H7 (cell line): ENCODE results near the gene MYO1D. TPM values are rescaled to one million over a fixed set of nuclear protein-coding genes. Genes with fewer than 3 reads are reported as not detected.
A peak's percentile ranks its signal among the peaks of the same experiment; 100 is the strongest.

Source experiments
- DNase-seq: peaks from one replicate; pipeline ENCODE4 v3.0.0; 2012
- H3K27me3 ChIP-seq: 2 replicates; pipeline ENCODE4 v1.6.0; 2011; ENCODE audit warnings: mild to moderate bottlenecking, low read length; ENCODE audit not compliant: control insufficient read depth, insufficient read depth
- H3K36me3 ChIP-seq: replicated peaks from 2 replicates; pipeline ENCODE4 v1.5.1; 2011; ENCODE audit warnings: low read length; ENCODE audit not compliant: control insufficient read depth, insufficient read depth
- H3K4me3 ChIP-seq: 2 replicates; pipeline ENCODE4 v1.5.1; 2011; ENCODE audit warnings: low read depth, mild to moderate bottlenecking, control low read depth, low read length, moderate library complexity; ENCODE audit not compliant: insufficient read depth
- total RNA-seq: library from RNA; depleted of rRNA; stranded (reverse); fragments of >200 nt; shearing (Covaris generic); gene quantifications from 2 replicates; pipeline ENCODE4 v1.2.3, GENCODE V29; 2014

MYO1D gene
- total RNA-seq, 1 experiment from 2014 or later = 15.6 TPM

DNA sequence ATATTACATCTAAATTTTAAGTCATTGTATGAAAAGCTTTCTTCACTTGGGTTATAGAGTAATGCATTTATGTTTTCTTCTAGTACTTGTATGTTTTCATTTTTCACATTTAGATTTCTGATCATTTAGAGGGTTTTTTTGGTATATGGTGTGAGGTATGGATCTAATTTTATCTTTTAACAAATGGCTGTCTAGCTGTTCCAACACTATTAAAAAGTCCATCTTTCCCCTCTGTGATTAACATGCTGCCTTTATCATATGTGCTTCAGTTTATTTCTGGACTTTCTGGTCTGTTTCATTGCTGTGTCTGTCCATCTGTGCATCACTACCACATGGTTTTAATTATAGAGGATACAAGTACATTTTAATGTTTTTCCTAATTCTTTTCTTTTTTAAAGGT, 163.8 kb downstream of the MYO1D start:
- no peak for DNase-seq
- Histone ChIP-seq H3K27me3 (no peaks in the 10 kb centered on the region), H3K4me3 (no peak overlapping the region), H3K36me3 (no peaks in the 10 kb centered on the region; the same call in 1 of the 2 replicates)

DNA sequence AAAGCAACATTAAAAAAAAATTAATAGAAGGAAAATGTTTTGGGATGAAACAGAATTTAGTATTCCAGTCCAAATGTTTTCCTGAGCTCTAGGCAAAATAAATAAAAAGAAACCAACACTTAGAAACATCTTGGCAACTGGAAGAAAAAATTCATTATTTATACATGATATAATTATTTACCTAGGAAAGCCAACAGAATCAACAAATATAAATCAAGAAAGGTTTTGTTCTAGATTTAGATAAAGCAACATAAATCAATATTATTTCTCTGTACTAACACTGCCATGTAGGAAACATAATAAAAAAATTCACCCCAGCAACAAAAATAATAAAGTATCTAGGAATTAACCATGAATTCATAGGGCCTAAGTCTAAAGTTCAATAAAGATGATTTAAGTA, 167.4 kb downstream of the MYO1D start:
- no peak for DNase-seq
- Histone ChIP-seq H3K4me3 (no peak overlapping the region), H3K27me3 (no peaks in the 10 kb centered on the region)

DNA sequence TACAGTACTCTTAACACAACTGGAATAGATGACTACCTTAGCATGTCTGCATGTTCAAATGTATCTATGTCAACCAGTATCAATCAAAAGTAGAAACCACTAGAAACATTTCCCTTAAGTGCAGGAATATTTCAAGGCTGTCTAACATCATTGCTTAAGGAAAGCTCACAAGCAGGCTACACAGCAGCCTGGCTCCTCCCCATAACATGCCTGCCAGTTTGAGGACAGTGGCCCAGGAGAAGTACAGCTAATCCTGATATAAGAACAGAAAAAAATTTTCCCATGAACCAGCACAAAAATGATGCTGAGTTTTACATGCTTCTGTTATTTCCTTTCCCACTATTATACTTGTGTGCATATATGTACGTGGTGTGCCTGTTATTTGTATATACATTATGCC, 175.1 kb downstream of the MYO1D start:
- no peak overlapping the region for H3K4me3 ChIP-seq
- no peaks in the 10 kb centered on the region for H3K27me3 ChIP-seq
- H3K36me3 ChIP-seq = no peaks in the 10 kb centered on the region
- DNase-seq = no peak

More for the DNA sequence above, 167.4 kb downstream of the MYO1D start:
- H3K36me3 ChIP-seq = no peaks in the 10 kb centered on the region; the same call in 1 of the 2 replicates

DNA sequence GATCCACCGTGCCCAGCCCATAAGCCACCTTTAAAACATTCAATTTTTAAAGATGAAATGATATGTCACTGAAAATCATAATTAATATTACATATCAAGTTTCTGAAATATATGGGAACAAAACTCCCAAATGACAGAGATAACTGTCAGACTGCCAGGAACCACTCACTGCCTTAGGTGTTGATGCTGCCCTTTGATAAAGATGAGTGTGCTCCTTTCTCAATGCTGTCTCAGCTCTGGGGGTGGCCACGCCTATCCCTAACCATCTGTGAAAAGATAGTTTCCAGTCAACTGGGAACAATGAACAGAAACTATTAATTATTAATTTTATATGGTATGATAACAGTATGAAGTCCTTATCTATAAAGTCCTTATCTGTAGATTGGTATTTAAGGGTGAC, 177.7 kb downstream of the MYO1D start:
- H3K36me3 ChIP-seq = no peaks in the 10 kb centered on the region
- H3K27me3 ChIP-seq = no peaks in the 10 kb centered on the region
- DNase-seq = no peak
- H3K4me3 ChIP-seq = no peak overlapping the region

DNA sequence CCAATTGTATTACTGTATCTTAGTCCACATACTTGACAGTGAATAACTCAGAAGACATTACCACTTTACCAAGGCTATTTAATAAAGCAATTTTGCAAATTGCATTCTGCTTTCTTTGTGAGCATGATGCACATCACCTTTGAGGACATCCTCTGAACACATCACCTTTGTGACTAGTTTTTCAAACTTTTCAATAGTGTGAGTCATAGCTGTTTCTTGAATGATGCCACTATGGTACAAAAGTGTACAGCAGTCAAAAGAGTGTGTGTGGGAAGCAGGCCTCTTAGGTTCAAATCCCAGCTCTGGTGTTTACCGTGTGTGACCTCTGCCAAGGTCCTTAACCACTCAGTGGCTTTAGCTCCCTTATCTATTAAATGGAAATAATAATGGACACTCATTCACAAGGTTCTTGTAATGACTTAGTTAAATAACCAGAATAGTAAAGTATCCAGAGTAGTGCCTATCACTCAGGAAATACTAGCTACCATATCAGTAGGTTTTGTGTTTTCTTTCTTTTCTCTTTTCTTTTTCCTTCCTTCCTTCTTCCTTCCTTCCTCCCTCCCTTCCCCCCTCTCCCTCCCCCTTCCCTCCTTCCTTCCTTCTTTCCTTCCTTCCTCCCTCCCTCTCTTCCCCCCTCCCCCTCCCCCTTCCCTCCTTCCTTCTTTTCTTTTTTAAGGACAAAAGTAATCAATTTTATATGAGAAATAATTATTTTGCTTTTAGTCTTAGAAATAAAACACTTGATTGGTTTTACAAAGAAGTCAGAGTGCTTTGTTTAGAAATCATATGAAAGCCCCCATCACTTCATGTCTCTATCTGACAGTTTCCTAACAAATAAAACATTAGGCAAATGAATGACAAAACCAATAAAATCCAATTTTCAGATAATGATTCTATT, 178.9 kb downstream of the MYO1D start:
- Histone ChIP-seq H3K4me3 (no peak overlapping the region), H3K27me3 (no peaks in the 10 kb centered on the region), H3K36me3 (no peaks in the 10 kb centered on the region)
- DNase-seq = no peak

DNA sequence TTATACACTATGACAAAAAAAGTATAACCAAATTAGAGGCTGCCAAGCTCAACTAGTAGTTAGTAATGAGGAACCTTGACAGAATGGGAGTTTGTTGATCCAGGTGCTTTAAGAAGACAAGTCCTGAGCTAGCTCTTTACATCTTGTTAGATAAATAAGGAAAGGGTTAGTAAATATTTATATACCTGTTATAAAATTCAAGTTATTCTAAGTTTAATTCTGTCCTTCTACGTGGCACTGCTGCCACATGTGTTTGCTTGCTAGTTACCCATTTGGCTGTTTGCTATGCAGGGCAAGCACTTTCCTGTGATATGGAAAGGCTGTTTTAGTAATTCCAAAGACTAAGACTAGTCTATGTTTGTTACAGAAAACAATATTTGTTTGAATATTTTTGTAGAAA, 180.5 kb downstream of the MYO1D start:
- H3K4me3 ChIP-seq = no peak overlapping the region
- DNase-seq = no peak
- H3K36me3 ChIP-seq = no peaks in the 10 kb centered on the region
- H3K27me3 ChIP-seq = no peaks in the 10 kb centered on the region

DNA sequence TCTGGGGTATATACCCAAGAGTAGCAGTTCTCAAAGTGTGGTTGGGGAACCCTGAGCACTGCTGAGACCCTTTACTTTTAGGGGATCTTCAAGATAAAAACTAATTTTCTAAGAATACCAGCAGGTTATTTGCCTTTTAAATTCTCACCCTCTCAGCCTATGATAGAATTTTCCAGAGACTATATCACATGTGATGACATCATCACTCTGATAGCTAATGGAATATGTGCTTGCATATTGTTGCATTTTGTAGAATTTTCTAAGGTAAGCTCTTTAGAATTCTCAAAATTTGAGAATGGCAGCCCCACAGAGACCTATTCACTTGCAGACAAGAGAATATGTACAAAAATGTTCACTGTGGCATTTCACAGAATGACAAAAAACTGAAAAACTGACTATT, 181.1 kb downstream of the MYO1D start:
- Histone ChIP-seq H3K36me3 (no peaks in the 10 kb centered on the region), H3K27me3 (no peaks in the 10 kb centered on the region), H3K4me3 (no peak overlapping the region)
- no peak for DNase-seq

DNA sequence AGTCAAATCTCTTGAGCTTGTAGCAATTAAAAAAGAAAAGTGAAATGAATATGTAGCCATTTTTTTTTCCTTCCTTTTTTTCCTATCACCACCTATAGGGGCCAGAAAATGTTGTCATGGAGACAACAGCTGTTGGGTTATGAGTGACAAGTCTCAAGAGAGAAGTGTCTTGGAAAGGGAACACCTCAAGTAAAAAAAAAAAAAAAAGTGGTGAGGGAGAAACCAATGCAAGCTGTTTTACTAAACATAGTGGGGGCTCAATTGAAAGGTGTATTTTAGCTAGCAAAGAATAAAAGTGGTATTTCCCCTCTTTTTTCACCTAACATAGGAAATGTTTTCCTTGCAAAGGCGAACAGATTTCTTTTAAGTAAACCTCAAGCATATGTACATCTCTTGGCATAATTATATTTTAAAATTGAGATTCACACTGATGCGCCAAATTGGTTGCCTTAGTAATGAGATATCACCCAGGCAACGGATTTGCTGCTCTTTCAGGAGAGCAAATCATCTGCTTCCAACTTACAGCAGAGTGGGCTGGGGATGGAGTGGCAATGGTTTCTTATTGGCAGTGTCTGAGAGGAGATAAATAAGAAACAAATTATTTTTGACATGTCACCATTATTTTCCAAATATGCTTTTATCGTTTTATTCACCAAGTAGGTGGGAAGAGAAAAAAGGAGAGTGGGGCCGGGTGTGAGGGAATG, 183.6 kb downstream of the MYO1D start:
- no peak overlapping the region for H3K4me3 ChIP-seq
- H3K36me3 ChIP-seq = no peaks in the 10 kb centered on the region
- DNase-seq = no peak
- no peaks in the 10 kb centered on the region for H3K27me3 ChIP-seq

DNA sequence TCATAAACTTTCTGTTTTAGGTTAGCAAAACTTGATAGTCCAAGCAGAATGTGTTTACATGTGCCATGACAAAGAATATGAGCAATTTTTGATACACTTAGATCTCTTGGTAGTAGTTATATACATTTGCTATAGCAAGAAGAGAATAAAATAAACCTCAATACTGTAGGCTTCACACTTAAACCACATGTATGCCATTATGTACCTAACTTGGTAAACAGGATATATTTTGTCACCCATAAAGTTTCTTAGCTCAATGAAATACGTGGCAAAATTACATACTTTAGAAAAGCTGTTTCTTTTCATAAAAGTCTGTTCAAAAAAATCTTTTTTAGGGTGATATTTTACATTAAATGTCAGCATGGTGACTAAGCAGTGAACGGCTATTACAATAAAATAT, 184.7 kb downstream of the MYO1D start:
- no peak for DNase-seq

DNA sequence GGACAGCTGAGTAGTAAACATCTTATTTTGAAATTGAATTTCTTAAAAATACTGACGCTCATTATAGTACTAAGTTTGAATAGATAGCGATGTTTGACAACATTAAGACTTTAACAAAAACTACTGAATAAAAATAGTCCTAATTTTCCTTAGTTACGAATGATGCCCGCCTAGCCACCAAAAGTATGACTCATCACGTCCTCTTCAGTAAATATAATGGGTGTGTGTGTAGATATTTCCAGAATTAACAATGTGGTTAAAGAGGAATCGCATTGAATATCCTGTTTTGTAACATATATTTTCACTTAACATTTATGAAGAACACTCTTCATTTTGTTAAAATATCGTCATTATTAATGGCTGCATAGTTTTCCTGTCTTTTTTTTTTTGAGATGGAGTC, 187.6 kb downstream of the MYO1D start:
- Histone ChIP-seq H3K27me3 (no peaks in the 10 kb centered on the region), H3K4me3 (no peak overlapping the region), H3K36me3 (no peaks in the 10 kb centered on the region)
- no peak for DNase-seq

More for the DNA sequence above, 184.7 kb downstream of the MYO1D start:
- no peaks in the 10 kb centered on the region for H3K36me3 ChIP-seq
- no peaks in the 10 kb centered on the region for H3K27me3 ChIP-seq
- no peak overlapping the region for H3K4me3 ChIP-seq

DNA sequence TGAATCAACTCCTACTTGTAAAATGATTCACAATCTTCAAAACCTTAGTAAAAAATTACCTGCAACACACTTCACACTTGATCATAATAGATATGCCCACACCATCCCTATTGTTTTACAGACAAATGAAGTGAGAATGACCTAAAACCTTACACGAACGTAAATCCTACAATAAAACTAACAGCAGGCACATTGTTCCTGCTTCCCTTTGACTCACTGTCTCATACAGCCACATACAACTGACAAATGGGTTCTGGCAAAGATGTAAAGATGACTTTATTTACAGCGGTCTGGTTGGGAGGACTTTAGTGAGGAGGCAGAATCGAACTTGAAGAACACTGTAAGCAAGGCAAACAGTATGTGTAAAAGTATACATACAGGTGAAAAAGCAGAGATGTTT, 188.7 kb downstream of the MYO1D start:
- no peaks in the 10 kb centered on the region for H3K27me3 ChIP-seq
- DNase-seq = no peak
- no peak overlapping the region for H3K4me3 ChIP-seq
- H3K36me3 ChIP-seq = no peaks in the 10 kb centered on the region

DNA sequence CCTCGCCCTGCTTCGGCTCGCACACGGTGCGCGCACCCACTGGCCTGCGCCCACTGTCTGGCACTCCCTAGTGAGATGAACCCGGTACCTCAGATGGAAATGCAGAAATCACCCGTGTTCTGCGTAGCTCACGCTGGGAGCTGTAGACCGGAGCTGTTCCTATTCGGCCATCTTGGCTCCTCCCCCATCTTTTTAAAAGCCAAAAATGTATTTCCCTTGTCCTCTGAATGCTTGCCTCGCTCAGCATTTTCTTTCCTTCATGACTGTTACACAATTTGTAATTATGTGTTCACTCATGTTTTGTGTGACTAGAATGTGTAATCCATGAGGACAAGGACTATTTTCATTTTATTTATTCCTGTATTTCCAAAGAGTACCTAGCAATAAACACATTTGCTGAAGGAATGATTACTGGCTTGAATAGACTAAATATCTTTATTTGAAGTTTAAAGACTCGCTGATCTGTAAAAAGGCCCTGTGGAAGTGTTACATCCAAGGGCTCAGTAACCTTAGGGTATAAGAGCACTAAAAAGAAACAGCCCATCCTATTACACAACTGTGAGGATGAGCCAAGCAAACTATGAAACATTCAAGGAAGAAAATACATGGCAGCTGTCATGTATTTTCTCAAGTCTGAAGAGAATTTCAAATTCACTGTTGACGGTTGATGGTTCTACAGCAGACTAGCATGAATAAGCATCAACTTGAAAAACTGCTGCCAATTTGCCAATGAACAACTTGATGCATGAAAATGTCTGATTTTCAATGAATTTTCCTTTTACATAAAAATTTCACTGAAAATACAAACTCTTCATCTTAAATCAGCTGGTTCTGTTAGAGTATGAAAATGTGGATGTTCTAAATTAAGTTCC, 192.6 kb downstream of the MYO1D start:
- DNase-seq = no peak
- H3K27me3 ChIP-seq = no peaks in the 10 kb centered on the region
- H3K36me3 ChIP-seq = no peaks in the 10 kb centered on the region
- H3K4me3 ChIP-seq = 0 out of 2 replicates have a peak overlapping the region, but pooled peaks have one; percentile 10

DNA sequence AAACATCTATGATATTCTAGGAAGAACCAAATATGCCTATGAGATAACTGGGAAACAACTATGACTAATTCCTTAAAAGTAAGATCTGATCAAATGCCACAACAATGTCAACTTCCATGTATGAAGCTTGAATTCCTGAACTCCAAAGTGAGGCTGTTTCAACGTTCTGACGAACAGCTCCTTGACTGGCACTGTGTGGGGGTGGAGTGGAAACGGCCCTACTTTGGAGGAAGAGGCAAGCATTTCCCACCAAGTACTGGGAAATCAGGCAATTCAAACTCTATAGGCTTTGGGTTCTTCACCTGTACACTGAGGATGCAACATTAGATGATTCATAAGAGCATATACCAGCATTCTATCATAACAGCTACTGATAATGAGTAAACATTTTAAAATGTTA, 203.0 kb downstream of the MYO1D start:
- DNase-seq = no peak
- Histone ChIP-seq H3K4me3 (no peak overlapping the region), H3K27me3 (no peaks in the 10 kb centered on the region), H3K36me3 (no peaks in the 10 kb centered on the region)

DNA sequence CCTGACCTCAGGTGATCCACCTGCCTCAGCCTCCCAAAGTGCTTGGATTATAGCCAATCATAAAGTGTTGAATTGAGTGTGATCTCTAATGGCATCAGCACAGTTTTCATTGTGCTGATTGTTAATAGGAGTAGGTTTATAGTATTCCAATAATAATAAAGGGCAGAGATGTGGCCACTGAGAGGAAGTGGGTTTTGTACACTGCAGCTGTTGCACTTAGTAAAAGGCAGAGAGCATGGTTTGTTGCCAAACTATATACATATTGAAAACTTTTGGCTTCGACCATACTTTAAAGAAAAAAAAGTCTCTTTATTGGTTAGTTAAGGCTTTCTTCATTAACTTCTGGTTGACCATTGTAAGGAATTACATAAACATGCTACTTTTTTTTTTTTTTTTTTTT, 204.2 kb downstream of the MYO1D start:
- H3K27me3 ChIP-seq = no peaks in the 10 kb centered on the region
- H3K36me3 ChIP-seq = no peaks in the 10 kb centered on the region
- no peak for DNase-seq
- no peak overlapping the region for H3K4me3 ChIP-seq
